Activated CD8-positive, alpha-beta memory T cell treated with anti-CD3 and anti-CD28 coated beads for 4 hours (primary cell): Measurements from ENCODE around the gene HLA-DQA1.
"Not testable (repeated sequence)": the region's sequence is repeated elsewhere in the genome, so short reads cannot be mapped to it uniquely, and the experiment has no call there.

Experiments used
- DNase-seq, 2 donors: peaks; one replicate each; pipeline ENCODE4 v3.0.0-alpha.2; 2020; ENCODE audit warnings: low read depth in 2 of 2

Gene HLA-DQA1

DNA sequence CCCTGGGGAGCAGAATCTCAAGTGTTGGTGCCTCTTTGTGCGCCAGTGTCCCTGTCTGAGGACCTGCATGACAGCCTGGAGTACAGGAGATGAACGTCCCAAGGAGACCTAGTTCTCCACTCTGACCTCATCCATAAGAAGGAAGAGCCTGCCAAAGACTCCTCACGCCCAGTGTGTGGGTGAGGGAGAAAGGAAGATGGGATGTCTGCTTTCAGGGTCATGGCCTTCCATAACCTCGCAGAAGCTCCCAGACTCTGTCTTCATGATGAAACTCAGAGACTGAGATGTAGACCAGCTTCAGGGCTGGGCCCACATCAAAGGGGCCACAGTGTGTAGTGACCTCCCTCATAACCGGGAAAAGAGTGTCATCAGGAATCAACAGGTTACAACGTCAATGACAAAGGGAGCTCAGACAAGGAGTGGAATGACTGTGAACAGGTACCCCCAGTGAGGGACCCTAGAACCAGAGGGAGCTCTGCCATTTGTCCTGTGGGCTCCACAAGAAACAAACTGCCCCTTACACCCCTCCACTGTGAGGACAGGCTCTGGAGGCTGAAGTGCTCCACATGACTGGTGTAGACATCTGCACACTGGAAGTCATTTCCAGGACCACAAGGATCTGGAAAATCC is 21.2 kb downstream of the HLA-DQA1 start:
- DNase-seq, result no peak

DNA sequence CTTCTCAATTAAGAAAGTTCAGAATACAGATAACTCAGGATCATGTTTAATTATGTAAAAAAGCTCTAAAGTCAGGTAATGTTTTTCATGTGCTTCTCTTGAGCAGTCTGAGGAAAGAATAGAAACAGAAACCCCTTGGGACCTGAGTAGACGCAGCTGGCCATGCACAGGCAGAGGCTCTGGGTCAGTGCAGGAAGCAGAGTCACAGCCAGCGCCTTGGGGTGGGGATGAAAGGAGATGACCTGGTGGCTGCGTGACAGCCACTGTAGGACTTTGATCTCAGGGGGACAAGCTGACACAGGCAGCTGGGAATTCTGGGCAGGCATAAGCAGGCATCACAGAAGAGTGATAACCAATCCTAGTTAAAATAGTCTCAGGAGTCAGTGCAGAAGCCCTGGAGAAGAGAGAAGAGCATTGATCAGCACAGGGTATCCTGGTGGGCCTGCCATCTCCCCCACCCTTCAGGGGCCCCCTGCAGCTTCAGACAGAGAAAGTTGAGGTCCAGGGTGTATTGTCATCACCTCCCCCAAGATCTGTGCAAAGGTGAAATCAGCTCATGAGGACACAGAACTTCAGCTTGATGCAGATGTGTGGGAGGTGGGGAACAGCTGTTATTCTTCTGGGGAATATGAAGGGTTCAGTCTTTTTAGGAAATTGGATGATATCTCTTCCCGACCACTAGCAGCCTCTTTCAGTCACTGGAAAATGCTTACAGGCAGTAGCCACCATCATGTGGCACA is 22.8 kb downstream of the HLA-DQA1 start:
- DNase-seq, result no peak

DNA sequence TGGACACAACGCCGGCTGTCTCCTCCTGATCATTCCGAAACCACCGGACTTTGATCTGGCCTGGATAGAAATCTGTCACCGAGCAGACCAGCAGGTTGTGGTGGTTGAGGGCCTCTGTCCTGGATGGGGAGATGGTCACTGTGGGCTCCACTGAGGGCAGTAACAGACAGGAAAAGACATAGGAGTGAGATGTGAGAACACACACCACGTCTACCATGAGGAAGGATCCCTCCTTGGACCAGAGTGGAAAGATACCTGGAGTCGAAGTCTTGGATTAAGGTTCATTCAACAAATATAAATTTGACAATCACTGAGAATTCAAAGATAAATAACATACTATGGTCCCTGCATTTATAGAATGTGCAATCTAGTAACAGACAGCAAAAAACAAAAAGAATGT is 24.9 kb downstream of the HLA-DQA1 start:
- no peak for DNase-seq

DNA sequence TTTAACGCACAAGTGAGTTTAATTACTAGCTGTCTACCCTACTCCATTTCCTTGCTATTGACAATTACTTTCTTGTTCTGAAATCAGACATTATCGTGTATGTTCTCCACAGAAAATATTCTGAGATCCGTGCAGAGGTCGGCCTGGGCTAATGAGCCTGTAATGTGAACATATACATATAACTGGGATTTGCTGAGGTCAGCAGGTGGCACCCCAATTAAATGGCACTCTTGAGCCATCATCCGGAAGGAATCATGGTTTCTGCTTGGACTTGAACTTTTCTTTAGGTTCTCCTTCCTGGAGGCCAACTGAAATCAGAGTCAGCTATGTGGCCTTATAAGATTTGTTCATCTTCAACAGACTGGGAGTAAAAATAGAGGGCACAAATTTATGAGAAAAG is 25.6 kb downstream of the HLA-DQA1 start:
- no peak for DNase-seq

DNA sequence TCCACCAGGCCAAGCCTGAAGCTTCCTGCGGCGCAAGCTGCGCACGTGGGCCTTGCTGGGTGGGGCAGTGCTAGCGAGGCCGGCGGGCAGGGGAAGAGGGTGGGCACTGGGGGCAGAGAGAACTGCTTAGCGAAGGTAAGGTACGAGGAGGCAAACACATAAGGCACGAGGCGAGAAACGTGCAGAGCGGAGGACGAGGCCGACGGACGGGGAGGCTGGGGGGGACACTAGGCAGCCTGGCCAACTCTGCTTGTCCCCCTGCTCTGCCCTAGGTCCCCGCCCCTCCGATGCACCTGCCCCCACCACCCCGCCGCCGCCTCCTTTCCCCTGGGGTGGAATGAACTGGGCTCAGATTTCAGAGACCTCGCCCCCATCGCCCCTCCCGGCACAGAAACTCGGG is 27.1 kb downstream of the HLA-DQA1 start:
- DNase-seq, result no peak

DNA sequence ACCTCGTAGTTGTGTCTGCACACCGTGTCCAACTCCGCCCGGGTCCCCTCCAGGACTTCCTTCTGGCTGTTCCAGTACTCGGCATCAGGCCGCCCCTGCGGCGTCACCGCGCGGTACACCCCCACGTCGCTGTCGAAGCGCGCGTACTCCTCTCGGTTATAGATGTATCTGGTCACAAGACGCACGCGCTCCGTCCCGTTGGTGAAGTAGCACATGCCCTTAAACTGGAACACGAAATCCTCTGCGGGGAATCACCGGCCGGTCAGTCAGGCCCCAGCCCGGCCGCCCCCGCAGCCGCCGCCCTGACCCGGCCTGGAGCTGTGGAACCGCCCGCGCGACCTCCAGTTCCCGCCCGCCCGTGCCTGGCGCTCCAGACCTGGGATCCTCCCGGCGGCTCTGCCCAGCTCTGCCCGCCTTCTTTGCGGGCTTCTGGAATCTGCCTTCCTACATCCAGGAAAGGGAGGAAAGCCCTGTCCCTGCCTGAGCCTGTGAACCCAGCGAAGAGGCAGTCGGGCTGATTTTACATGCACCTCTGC is 27.7 kb downstream of the HLA-DQA1 start:
- DNase-seq, result no peak

DNA sequence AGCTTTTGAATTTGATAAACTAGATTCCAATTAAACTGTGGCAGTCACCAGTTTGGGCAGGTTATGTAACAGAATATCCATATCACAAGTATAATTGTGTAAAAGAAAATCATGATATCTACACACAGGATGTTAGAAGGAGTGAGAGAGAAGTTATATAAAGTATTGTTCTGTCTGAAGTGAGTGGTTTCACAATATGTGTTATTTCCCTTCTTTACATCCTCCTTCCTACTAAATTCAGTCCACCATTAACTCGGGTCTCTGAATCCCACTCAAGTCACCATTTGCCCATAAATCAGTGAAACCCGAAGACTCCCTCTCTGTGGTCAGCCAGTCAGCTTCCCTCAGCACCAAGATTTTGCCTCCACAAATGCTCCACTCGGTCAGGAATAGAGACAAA is 28.5 kb downstream of the HLA-DQA1 start:
- no peak for DNase-seq

DNA sequence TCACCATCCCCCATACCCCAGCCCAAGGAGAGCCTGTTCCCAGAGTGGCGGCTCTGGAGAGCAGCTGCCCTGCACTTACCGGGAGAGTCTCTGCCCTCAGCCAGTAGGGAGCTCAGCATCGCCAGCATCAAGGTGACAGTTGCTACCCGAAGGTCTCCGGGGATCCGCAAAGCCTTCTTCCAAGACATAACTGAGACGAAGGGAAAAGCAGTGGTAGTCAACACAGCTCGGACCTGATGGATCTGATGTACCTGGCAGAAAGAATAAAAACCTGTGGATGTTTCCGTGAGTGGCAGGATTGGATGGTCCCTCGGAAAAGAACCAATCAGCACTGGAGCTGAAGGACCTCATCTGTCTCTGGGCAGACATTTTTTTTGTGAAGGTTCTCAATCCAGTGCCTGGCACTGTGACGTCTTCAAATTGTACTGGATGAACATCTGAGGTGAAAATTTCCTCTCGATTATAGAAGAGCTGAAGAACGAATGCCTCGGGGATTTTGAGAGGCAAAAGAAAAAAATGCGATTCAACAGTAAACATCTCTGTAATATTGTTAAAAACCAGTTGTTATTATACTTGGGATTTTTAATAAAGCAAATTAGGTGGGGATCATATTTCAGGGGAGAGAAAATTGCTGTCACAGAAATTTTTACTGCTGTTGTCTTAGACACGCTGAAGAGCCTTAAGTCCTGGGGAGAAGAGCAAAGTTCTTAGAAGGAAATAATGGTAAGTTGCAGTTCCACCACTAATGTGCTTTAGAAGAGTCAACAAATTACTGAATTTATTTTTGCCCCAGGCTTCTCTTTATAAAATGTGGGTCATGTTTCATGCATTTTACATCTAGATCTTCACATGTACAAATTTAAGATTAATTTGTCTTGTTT is 29.5 kb downstream of the HLA-DQA1 start, which contains the start of gene HLA-DQB1:
HLA-DQB1 (minus strand) TSS at position 238 of the 881 bp plus-strand sequence; CDS start at position 188, 50 bp downstream.
- peak in 1 of 2 donors; percentile 26 for DNase-seq

DNA sequence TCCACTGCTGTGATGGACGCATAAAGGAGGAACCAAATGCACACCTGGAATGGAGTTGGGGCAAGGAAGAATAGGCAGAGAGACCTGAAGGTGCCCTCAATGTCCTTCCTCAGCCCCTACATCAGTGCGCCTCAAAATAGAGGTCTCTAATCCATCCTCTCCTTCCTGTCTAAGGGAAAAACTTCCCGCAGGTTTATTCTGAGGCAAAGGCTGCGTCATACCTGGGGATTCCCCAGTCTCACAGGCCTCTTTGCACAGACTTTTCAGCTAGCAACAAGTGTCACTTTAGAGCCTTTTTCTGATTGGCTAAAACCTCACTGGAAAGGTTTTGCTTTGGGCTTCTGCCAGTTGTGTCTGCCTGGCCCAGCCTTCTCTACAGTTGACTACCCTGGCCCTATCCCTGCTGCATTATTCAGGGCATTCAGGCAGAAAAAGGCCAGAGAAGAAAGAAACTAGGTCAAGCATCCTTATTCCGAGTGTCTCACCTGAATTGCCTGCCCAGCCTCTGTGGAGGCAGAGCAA is 31.1 kb downstream of the HLA-DQA1 start:
- DNase-seq, result peak in 1 of 2 donors; percentile 12

DNA sequence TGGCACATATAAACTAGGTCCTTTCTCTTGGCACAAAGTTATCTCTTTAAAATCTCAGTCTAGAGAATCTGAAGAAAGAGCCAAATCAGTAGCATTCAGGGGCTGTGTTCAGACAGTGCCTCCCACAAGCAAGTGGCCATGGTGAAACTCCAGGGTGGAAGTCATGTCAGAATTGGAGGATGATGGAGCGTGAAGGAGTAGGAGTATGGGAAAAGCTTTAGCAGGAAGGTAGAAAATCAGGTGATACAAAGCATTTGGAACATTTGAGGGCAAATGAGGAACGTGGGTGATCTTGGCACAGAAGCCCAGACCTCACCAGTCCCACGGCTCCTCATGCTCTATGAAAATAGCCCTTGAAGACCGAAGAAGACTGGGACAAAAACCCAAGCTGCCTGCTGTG is 32.0 kb downstream of the HLA-DQA1 start:
- DNase-seq, result no peak

DNA sequence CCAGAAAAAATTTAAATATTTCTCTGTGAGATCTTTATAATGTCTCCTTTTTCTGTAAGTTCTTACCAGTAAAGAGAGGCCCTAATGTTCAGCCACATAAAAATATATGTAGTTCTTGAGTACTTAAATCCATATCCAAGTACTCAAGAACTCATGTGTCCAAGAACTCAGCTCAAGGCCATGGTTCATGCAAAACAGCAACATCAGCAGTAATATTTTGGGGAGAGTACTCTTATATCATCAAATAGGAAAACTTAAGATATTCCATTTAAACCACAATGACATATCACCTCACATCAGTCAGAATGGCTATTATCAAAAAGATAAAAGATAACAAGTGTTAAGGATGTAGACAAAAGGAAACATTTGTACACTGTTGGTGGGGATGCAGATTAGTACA is 32.7 kb downstream of the HLA-DQA1 start:
- DNase-seq, result no peak

DNA sequence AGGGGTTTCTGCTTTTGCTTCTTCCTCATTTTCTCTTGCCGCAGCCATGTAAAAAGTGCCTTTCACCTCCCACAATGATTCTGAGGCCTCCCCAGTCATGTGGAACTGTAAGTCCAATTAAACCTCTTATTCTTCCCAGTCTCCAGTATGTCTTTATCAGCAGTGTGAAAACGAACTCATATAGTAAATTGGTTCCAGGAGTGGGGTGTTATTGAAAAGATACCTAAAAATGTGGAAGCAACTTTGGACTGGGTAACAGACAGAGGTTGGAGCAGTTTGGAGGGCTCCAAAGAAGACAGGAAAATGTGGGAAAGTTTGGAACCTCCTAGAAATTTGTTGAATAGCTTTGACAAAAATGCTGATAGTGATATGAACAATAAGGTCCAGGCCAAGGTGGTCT is 34.7 kb downstream of the HLA-DQA1 start:
- not testable (repeated sequence) for DNase-seq

DNA sequence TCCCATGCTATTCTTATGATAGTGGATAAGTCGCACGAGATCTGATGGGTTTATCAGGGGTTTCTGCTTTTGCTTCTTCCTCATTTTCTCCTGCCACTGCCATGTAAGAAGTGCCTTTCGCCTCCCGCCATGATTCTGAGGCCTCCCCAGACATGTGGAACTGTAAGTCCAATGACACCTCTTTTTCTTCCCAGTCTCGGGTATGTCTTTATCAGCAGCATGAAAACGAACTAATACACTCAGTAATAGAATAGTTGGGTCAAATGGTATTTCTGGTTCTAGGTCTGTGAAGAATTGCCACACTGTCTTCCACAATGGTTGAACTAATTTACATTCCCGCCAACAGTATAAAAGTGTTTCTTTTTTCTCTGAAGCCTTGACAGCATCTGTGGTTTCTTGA is 36.9 kb downstream of the HLA-DQA1 start:
- DNase-seq, result not testable (repeated sequence)

DNA sequence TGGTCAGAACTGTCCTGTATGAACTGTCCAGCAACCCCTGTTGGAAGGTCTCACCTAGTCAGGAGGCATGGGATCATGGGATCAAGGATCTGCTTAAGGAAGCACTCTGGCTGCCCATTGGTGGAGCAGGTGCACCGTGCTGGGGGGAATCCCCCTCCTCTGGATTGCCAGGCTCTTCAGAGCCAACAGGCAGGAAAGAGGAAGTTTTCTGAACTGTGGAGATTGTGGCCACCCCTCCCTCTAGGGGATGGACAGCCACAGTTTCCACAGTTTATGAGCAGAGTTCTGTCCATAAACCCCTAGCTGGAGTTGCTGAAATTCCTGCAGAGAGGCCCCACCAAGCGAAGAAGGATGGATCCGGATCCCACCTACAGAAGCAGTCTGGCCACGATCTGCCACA is 42.3 kb downstream of the HLA-DQA1 start:
- DNase-seq, result no peak

DNA sequence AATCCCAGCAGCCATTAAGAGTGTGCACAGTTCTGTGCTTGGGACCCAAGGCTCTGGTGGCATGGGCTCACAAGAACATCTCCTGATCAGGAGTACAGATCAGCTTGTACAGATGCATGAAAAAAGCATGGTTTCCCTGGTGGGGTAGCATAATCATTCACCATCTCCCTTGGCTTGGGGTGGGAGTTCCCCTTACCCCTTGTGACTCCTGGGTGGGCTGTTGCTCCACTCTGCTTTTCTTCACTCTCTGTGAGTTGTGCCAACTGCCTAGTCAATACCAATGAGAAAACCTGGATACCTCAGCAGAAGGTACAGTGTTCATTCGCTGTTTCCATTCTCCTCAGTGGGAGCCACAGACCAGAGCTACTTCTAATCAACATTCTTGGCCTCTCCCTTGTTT is 42.8 kb downstream of the HLA-DQA1 start:
- no peak for DNase-seq

DNA sequence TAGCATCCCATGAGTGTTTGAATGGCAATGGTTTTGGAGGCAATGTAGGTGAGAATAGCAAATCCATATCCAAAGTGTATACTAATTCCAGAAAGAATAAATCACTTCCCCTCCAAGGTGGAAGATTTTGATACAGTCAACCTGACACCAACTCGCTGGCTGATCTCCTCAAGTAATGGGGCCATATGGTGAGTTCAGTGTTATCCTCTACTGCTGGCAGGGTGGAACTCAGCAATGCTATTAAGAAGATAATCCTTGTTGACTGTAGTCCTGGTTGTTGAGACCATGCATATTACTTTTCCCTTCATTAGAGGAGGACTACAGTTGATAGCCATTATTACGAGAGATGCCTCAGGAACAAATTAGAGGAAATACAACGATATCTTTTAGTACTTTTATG is 47.0 kb downstream of the HLA-DQA1 start:
- no peak for DNase-seq

DNA sequence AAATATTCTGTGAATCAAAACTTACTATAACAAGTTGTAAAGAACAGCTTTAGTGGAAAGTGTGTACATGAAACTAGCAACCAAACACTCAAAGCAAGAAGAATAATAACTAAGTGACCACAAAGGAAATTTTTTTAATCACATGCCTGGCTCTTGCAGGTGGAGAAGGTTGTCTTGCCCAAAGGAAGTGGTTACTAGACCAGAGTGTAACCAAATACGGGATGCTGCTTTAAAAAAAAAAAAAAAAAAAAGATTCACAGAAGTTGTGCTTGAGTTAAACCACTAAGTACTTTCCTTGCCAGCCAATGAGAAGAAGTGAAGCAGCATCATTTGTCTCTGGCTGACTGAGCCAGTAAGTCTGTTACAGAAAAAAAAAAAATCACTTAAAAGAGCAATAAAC is 48.4 kb downstream of the HLA-DQA1 start:
- no peak for DNase-seq

DNA sequence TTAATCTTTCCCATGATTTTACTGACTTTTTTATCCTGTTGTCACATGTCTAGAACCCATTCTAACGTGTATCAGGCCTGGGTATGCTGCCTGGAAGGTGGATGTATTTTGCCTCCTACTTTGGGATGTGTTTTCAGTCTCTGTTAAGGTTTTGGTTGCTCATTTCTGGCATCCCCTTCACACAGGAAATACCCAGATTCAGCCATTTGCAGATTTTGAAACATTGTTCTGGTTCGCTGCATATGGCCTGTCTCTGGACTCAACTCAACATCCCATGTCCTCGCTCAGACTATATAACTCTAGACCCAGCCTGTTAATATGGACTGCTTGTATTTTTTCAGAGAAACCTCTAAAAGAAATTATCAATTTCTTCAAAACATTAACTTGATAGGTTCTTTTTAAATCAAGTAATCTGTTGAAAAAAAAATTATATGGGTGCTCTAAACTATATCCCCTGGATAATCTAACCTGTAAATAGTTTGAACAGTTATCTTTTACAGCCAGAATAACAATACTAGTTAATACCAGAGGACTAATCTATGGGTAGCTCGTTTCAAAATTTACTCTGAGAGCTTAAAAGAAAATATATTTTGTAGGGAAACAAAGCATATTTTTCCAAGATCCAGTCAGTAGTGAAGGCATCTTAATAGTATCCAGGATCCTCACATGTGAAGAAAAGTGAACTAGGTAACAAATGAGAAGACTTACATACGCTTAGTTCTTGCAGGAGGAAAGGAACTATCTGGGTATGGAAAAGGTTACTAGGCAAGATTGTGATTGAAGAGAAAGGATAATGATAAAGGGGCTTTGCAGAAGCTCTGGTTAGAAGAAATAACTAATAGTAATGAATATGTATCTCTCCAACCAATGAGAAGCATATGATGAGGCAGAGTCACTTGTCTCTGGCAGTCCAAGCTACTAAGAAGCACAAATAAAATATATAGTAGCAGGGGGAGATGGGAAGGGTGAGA is 52.6 kb downstream of the HLA-DQA1 start:
- DNase-seq, result no peak

DNA sequence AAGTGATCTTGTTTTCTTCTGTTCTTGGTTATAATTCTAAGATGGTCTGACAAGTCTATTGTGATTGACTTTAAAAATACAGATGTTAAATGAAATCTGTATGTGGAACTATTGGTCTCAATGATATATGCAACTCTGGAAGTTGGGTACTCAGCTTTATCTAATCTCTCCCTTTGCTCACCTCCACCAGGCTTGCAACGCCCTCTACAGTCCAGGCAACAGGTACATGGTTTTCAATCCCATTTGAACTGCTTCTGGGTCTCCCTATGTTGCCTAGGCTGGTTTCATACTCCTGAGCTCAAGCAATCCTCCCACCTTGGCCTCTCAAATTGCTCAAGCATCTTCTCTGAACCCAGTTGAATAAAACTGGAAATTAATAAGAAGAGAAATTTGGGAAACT is 54.8 kb downstream of the HLA-DQA1 start:
- peak; percentile 24 to 31 for DNase-seq
